Suprapubic skin (tissue), 4 donors: ENCODE results near the gene PPP1R14C.

Source experiments
- POLR2A ChIP-seq, 2 donors: fragments of 450-650 bp; IDR thresholded peaks; one replicate each; pipeline ENCODE4 v1.6.1; 2017; ENCODE audit warnings: antibody characterized with exemption in 2 of 2, mild to moderate bottlenecking in 2 of 2, moderate library complexity in 2 of 2
- POLR2AphosphoS5 ChIP-seq, 3 donors: sonication (generic); formaldehyde crosslinking; IDR thresholded peaks; one replicate each; pipeline ENCODE4 v1.6.1; 2017; ENCODE audit warnings: antibody characterized with exemption in 3 of 3

DNA sequence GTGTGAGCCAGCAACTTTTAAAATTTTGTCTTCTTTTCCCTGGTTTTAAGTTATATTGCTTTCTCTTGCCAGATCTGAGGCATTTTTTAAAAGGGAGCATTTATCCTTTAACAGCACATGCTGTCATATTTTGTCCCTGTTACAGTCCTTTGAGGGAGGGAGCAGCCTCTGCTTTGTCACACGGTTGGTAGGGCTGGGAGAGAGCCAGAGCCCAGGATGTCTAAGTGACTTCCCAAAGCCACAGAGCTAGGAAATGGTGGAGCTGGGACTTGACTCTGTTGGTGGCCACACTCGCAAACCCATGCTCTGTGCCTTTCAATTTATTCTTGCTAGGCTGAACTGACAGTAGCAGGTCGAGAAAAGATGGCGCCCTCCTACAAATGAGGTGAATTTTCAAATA lies 145.6 kb downstream of the PPP1R14C start:
- TF ChIP-seq POLR2AphosphoS5 (IDR thresholded peaks at IDR 0.05) (no peak), POLR2A (IDR thresholded peaks at IDR 0.05) (no peak)
